ENCODE measurements around the gene DDIT3. TPM values are rescaled to one million over a fixed set of nuclear protein-coding genes. Genes with fewer than 3 reads are reported as not detected.

Gene DDIT3
- total RNA-seq, 1 experiment from 2014 or later: 3.4 TPM

DNA sequence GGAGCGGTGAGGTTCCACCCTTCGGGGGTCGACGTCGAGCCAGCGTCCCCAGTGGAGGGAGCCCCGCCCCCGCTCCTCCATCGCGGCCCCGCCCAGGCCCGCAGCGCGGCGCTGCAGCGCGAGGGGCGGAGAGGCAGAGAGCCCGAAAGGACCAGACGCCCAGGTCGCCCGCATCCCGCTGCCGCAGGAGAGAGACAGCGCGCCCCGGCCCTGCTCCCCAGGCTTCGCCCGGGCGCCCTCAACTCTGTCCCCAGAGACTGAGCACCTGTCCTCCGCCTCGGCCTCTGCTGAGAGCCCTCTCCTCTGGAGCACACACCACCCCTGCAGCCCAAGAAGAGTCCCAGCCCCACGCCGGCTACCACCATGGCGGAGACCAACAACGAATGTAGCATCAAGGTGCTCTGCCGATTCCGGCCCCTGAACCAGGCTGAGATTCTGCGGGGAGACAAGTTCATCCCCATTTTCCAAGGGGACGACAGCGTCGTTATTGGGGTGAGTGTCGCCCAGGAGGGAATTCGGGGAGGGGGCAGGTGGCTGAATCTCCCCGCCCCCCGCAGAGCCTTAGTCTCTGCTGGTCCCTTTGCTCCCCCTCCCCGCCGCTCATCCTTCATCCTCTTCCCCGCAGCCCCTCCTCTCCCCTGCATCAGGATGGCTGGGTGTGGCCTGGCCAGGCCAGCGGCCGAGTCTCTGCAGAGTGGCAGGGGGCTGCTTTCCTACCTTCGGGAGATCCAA is 29.8 kb upstream of the DDIT3 start, which contains the start of gene KIF5A:
Gene KIF5A (plus strand): TSS at position 136 of the 732 bp plus-strand sequence. CDS start 228 bp downstream, at position 364.
- peaks cover 46% of the 10 kb centered on the region for H3K4me1 Mint-ChIP-seq
- TF ChIP-seq JAZF1 (CRISPR knock-in tag; IDR thresholded peaks at IDR 0.05): no peak
- no peak for TF ChIP-seq TP53 (CRISPR knock-in tag; IDR thresholded peaks at IDR 0.05)
- TF ChIP-seq ZNF423 (CRISPR knock-in tag; IDR thresholded peaks at IDR 0.05): no peak
- TF ChIP-seq, protein P1, sequence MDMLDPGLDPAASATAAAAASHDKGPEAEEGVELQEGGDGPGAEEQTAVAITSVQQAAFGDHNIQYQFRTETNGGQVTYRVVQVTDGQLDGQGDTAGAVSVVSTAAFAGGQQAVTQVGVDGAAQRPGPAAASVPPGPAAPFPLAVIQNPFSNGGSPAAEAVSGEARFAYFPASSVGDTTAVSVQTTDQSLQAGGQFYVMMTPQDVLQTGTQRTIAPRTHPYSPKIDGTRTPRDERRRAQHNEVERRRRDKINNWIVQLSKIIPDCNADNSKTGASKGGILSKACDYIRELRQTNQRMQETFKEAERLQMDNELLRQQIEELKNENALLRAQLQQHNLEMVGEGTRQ (CRISPR knock-in tag; IDR thresholded peaks at IDR 0.05): no peak
- no peak for TF ChIP-seq KAT7 (CRISPR knock-in tag; IDR thresholded peaks at IDR 0.05; ENCODE audit: borderline replicate concordance)
- TF ChIP-seq, protein P2, sequence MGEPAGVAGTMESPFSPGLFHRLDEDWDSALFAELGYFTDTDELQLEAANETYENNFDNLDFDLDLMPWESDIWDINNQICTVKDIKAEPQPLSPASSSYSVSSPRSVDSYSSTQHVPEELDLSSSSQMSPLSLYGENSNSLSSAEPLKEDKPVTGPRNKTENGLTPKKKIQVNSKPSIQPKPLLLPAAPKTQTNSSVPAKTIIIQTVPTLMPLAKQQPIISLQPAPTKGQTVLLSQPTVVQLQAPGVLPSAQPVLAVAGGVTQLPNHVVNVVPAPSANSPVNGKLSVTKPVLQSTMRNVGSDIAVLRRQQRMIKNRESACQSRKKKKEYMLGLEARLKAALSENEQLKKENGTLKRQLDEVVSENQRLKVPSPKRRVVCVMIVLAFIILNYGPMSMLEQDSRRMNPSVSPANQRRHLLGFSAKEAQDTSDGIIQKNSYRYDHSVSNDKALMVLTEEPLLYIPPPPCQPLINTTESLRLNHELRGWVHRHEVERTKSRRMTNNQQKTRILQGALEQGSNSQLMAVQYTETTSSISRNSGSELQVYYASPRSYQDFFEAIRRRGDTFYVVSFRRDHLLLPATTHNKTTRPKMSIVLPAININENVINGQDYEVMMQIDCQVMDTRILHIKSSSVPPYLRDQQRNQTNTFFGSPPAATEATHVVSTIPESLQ (CRISPR knock-in tag; IDR thresholded peaks at IDR 0.05): no peak
- TF ChIP-seq, protein P3, sequence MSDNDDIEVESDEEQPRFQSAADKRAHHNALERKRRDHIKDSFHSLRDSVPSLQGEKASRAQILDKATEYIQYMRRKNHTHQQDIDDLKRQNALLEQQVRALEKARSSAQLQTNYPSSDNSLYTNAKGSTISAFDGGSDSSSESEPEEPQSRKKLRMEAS (CRISPR knock-in tag; IDR thresholded peaks at IDR 0.05): 0 out of 2 replicates have a peak, but pooled peaks have one; percentile 22
- TF ChIP-seq, protein P4, sequence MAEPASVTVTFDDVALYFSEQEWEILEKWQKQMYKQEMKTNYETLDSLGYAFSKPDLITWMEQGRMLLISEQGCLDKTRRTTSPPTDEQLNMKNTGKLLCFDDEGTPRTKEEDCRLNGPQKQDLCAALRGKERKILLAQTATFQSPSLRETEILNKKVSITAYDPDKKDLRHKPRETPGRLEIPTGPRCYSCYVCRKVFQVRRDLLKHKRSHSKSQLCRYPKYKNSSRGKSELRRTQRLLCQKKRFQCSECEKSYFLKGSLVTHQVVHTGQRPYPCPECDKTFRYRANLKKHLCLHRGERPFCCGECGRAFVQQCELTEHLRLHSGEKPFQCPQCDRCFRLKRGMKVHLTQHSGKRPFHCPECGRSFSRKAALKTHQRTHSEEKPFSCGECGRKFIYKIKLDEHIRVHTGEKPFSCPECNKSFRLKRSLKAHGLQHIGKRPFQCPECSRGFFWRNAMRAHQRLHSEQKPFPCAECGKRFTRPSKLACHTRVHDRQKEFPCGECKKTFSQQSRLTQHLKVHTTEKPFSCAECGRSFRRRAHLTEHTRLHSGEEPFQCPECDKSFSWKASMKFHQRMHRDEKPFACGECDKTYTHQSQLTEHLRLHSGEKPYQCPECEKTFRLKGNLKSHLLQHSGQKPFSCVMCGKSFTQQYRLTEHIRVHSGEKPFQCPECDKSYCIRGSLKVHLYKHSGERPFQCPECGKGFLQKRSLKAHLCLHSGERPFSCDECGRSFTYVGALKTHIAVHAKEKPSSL (CRISPR knock-in tag; conservative IDR thresholded peaks at IDR 0.05): no peak
- TF ChIP-seq, protein P5, sequence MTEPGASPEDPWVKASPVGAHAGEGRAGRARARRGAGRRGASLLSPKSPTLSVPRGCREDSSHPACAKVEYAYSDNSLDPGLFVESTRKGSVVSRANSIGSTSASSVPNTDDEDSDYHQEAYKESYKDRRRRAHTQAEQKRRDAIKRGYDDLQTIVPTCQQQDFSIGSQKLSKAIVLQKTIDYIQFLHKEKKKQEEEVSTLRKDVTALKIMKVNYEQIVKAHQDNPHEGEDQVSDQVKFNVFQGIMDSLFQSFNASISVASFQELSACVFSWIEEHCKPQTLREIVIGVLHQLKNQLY (CRISPR knock-in tag; IDR thresholded peaks at IDR 0.05): 0 out of 2 replicates have a peak, but pooled peaks have one; percentile 60
- no peak for TF ChIP-seq ETV6 (CRISPR knock-in tag; IDR thresholded peaks at IDR 0.05)
- TF ChIP-seq, protein P6, sequence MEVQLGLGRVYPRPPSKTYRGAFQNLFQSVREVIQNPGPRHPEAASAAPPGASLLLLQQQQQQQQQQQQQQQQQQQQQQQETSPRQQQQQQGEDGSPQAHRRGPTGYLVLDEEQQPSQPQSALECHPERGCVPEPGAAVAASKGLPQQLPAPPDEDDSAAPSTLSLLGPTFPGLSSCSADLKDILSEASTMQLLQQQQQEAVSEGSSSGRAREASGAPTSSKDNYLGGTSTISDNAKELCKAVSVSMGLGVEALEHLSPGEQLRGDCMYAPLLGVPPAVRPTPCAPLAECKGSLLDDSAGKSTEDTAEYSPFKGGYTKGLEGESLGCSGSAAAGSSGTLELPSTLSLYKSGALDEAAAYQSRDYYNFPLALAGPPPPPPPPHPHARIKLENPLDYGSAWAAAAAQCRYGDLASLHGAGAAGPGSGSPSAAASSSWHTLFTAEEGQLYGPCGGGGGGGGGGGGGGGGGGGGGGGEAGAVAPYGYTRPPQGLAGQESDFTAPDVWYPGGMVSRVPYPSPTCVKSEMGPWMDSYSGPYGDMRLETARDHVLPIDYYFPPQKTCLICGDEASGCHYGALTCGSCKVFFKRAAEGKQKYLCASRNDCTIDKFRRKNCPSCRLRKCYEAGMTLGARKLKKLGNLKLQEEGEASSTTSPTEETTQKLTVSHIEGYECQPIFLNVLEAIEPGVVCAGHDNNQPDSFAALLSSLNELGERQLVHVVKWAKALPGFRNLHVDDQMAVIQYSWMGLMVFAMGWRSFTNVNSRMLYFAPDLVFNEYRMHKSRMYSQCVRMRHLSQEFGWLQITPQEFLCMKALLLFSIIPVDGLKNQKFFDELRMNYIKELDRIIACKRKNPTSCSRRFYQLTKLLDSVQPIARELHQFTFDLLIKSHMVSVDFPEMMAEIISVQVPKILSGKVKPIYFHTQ (CRISPR knock-in tag; IDR thresholded peaks at IDR 0.05): no peak
- TF ChIP-seq, protein P7, sequence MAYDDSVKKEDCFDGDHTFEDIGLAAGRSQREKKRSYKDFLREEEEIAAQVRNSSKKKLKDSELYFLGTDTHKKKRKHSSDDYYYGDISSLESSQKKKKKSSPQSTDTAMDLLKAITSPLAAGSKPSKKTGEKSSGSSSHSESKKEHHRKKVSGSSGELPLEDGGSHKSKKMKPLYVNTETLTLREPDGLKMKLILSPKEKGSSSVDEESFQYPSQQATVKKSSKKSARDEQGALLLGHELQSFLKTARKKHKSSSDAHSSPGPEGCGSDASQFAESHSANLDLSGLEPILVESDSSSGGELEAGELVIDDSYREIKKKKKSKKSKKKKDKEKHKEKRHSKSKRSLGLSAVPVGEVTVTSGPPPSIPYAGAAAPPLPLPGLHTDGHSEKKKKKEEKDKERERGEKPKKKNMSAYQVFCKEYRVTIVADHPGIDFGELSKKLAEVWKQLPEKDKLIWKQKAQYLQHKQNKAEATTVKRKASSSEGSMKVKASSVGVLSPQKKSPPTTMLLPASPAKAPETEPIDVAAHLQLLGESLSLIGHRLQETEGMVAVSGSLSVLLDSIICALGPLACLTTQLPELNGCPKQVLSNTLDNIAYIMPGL (CRISPR knock-in tag; IDR thresholded peaks at IDR 0.05): peak; percentile 77
- TF ChIP-seq, protein P8, sequence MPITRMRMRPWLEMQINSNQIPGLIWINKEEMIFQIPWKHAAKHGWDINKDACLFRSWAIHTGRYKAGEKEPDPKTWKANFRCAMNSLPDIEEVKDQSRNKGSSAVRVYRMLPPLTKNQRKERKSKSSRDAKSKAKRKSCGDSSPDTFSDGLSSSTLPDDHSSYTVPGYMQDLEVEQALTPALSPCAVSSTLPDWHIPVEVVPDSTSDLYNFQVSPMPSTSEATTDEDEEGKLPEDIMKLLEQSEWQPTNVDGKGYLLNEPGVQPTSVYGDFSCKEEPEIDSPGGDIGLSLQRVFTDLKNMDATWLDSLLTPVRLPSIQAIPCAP (CRISPR knock-in tag; IDR thresholded peaks at IDR 0.05): no peak
- TF ChIP-seq, protein P9, sequence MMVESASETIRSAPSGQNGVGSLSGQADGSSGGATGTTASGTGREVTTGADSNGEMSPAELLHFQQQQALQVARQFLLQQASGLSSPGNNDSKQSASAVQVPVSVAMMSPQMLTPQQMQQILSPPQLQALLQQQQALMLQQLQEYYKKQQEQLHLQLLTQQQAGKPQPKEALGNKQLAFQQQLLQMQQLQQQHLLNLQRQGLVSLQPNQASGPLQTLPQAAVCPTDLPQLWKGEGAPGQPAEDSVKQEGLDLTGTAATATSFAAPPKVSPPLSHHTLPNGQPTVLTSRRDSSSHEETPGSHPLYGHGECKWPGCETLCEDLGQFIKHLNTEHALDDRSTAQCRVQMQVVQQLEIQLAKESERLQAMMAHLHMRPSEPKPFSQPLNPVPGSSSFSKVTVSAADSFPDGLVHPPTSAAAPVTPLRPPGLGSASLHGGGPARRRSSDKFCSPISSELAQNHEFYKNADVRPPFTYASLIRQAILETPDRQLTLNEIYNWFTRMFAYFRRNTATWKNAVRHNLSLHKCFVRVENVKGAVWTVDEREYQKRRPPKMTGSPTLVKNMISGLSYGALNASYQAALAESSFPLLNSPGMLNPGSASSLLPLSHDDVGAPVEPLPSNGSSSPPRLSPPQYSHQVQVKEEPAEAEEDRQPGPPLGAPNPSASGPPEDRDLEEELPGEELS (CRISPR knock-in tag; IDR thresholded peaks at IDR 0.05): peak; percentile 41; the same call in 1 of the 2 replicates
- peak; percentile 61; the same call in 1 of the 2 replicates for TF ChIP-seq NFE2L1 (CRISPR knock-in tag; IDR thresholded peaks at IDR 0.05)
- no peak for TF ChIP-seq ZNF396 (CRISPR knock-in tag; IDR thresholded peaks at IDR 0.05; ENCODE audit: borderline replicate concordance)
- TF ChIP-seq NR3C1 (CRISPR knock-in tag; conservative IDR thresholded peaks at IDR 0.05; ENCODE audit: low read depth): no peak
- peak; percentile 48; the same call in 1 of the 2 replicates for TF ChIP-seq MYBL2 (CRISPR knock-in tag; IDR thresholded peaks at IDR 0.05)
- TF ChIP-seq, protein P10, sequence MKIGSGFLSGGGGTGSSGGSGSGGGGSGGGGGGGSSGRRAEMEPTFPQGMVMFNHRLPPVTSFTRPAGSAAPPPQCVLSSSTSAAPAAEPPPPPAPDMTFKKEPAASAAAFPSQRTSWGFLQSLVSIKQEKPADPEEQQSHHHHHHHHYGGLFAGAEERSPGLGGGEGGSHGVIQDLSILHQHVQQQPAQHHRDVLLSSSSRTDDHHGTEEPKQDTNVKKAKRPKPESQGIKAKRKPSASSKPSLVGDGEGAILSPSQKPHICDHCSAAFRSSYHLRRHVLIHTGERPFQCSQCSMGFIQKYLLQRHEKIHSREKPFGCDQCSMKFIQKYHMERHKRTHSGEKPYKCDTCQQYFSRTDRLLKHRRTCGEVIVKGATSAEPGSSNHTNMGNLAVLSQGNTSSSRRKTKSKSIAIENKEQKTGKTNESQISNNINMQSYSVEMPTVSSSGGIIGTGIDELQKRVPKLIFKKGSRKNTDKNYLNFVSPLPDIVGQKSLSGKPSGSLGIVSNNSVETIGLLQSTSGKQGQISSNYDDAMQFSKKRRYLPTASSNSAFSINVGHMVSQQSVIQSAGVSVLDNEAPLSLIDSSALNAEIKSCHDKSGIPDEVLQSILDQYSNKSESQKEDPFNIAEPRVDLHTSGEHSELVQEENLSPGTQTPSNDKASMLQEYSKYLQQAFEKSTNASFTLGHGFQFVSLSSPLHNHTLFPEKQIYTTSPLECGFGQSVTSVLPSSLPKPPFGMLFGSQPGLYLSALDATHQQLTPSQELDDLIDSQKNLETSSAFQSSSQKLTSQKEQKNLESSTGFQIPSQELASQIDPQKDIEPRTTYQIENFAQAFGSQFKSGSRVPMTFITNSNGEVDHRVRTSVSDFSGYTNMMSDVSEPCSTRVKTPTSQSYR (CRISPR knock-in tag; IDR thresholded peaks at IDR 0.05): peak; percentile 26; the same call in 1 of the 2 replicates

More for the DNA sequence above, 29.8 kb upstream of the DDIT3 start, which contains the start of gene KIF5A:
- Mint-ChIP-seq H3K4me3 (peak within 1 kb of the TSS; percentile 79), H3K36me3 (0 out of 2 replicates have a peak, but pooled peaks cover 2% of the 10 kb centered on the region), H3K27me3 (ENCODE audit: low read depth) (peaks cover 24% of the 10 kb centered on the region), H3K9me3 (no peaks in the 10 kb centered on the region), H3K27ac (peak within 1 kb of the TSS; percentile 10)
- peak; percentile 67 for ATAC-seq
- ChIA-PET POLR2A (no interaction called here), CTCF (no interaction called here)
- peak; percentile 80 for DNase-seq (ENCODE audit: low spot score)

Data from WTC11 (cell line).